Esophagus squamous epithelium (tissue), 5 donors: ENCODE data around the gene LCE1A. TPM values are rescaled to one million over a fixed set of nuclear protein-coding genes. Genes with fewer than 3 reads are reported as not detected.

Experiments
- DNase-seq: peaks from one replicate; lab custom pipeline; 2025; lab: John Stamatoyannopoulos, UW
- H3K27ac ChIP-seq, 4 donors: fragments of 200-600 bp; sonication (generic); one replicate each; pipeline ENCODE4 v1.5.1; 2016 to 2019; ENCODE audit warnings: mild to moderate bottlenecking in 1 of 4
- H3K27me3 ChIP-seq, 4 donors: fragments of 200-600 bp; sonication (generic); 1 replicate in 3 of 4; 2 replicates in 1 of 4; pipeline versions ENCODE4 v1.5.1 to v1.6.0; 2017 to 2021; ENCODE audit warnings: antibody characterized with exemption in 1 of 4
- H3K36me3 ChIP-seq, 3 donors: fragments of 200-600 bp; sonication (generic); one replicate each; pipeline ENCODE4 v1.5.1; 2016 to 2019
- H3K4me1 ChIP-seq, 3 donors: fragments of 200-600 bp; sonication (generic); one replicate each; pipeline ENCODE4 v1.5.1; 2017 to 2019
- H3K4me3 ChIP-seq, 4 donors: fragments of 200-600 bp; sonication (generic); 1 replicate in 3 of 4; 2 replicates in 1 of 4; pipeline ENCODE4 v1.5.1; 2016 to 2019; ENCODE audit warnings: mild to moderate bottlenecking in 2 of 4, moderate library complexity in 1 of 4
- H3K9me3 ChIP-seq, 3 donors: fragments of 200-600 bp; sonication (generic); one replicate each; pipeline ENCODE4 v1.5.1; 2016 to 2019
- POLR2A ChIP-seq, 4 donors: fragments of 450-650 bp; IDR thresholded peaks; one replicate each; pipeline ENCODE4 v1.6.1; 2017; ENCODE audit warnings: antibody characterized with exemption in 4 of 4, mild to moderate bottlenecking in 4 of 4, moderate library complexity in 3 of 4
- WGBS, 2 donors: methylation state at CpG; one replicate each; pipeline ENCODE4 v1.1.5; 2018; 5-methylcytosine and 5-hydroxymethylcytosine counted together
- intact Hi-C: fragments of 100-400 bp; cut with DNase I; formaldehyde crosslinking; loops from one replicate; pipeline ENCODE4 v1.15.0; 2022
- total RNA-seq, 4 donors: library from RNA; depleted of rRNA; stranded (reverse); fragments of >200 nt; gene quantifications; one replicate each; pipeline ENCODE4 v1.1.0, GENCODE V29; 2016
- TF ChIP-seq, protein P1 (sequence below), 6 experiments: fragments of 450-650 bp in 4 of 6; fragments of 200-600 bp in 2 of 6; sonication (generic) in 2 of 6; IDR thresholded peaks; one replicate each; pipeline ENCODE4 v1.5.1; 2016 to 2019; ENCODE audit warnings: antibody characterized with exemption in 6 of 6, mild to moderate bottlenecking in 4 of 6, moderate library complexity in 4 of 6
- donor health status: DM: yes; HTN: yes; CAD: no.

Gene LCE1A
- total RNA-seq, 4 donors from 2014 or later, result not detected

DNA sequence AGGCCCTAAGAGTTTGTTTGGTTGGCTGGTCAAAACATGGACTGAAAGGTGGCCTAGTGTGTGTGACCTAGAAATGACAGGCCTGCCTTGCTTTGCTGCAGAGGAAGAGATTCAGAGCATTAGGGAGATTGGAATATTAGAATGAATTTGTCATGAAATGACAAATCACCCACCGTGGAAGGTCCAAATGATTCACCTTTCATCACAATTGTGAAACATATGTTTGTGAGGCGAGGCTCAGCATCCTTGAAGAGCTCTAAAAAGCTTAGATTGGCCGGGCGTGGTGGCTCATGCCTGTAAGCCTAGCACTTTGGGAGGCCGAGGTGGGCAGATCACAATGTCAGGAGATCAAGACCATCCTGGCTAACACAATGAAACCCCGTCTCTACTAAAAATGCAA lies 10.0 kb upstream of the LCE1A start:
- Histone ChIP-seq H3K9me3 (no peaks in the 10 kb centered on the region), H3K27ac (no peak overlapping the region), H3K27me3 (no peaks in the 10 kb centered on the region), H3K4me1 (no peaks in the 10 kb centered on the region), H3K36me3 (no peaks in the 10 kb centered on the region), H3K4me3 (no peak overlapping the region)
- intact Hi-C loops, result no loop called here
- no peak for DNase-seq
- no peak for TF ChIP-seq POLR2A (IDR thresholded peaks at IDR 0.05)
- TF ChIP-seq, protein P1, sequence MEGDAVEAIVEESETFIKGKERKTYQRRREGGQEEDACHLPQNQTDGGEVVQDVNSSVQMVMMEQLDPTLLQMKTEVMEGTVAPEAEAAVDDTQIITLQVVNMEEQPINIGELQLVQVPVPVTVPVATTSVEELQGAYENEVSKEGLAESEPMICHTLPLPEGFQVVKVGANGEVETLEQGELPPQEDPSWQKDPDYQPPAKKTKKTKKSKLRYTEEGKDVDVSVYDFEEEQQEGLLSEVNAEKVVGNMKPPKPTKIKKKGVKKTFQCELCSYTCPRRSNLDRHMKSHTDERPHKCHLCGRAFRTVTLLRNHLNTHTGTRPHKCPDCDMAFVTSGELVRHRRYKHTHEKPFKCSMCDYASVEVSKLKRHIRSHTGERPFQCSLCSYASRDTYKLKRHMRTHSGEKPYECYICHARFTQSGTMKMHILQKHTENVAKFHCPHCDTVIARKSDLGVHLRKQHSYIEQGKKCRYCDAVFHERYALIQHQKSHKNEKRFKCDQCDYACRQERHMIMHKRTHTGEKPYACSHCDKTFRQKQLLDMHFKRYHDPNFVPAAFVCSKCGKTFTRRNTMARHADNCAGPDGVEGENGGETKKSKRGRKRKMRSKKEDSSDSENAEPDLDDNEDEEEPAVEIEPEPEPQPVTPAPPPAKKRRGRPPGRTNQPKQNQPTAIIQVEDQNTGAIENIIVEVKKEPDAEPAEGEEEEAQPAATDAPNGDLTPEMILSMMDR (IDR thresholded peaks at IDR 0.05), result no peak
- WGBS, 2 donors, result 26 to 50% methylated on average over 6 of the region's 6 CpGs

DNA sequence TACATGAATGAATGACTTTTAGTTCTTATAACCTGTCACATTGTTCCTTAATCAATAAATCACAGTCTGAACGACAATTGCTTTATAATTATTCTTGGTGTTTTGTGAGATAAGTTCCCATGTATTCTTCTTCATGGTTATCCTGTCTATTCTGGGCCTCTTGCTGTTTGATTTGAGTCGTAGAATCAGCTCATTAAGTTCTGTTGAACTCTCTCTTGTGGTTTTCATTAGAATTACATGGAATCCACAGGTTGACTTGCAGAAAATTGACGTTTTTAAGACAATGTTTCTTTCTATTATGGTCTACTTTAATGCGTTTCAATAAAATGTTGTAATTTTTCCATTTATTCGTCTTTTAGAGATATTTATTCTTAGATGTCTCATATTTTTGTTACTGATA lies 4.0 kb upstream of the LCE1A start:
- DNase-seq, result no peak
- H3K27ac ChIP-seq, result no peak overlapping the region
- intact Hi-C loops, result no loop called here
- no peaks in the 10 kb centered on the region for H3K36me3 ChIP-seq
- H3K4me3 ChIP-seq, result no peak overlapping the region
- TF ChIP-seq POLR2A (IDR thresholded peaks at IDR 0.05), result no peak
- TF ChIP-seq, protein P1 (IDR thresholded peaks at IDR 0.05), result no peak
- H3K9me3 ChIP-seq, result no peaks in the 10 kb centered on the region
- no peaks in the 10 kb centered on the region for H3K4me1 ChIP-seq
- H3K27me3 ChIP-seq, result no peaks in the 10 kb centered on the region
- WGBS, 2 donors, result 46 to 58% methylated on average over 5 of the region's 5 CpGs

DNA sequence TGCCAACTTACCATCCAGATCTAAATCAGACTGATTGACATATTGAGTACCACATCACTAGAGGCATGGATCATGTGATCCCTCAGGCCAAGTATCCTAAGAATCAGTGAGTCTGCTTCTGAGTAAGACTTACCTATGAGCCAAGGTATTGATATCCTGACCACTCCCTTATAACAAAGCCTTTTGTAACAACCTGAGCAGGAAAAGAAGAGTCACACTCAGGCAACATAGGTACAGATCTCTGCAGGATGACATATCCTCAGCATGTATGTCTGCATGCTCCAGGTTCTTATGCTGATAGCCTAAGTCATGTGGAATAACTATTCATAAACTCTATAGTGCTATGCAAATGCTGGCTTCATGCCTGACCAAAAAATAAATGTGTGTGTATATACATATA lies 2.3 kb upstream of the LCE1A start:
- no peaks in the 10 kb centered on the region for H3K4me1 ChIP-seq
- H3K4me3 ChIP-seq, result no peak overlapping the region
- TF ChIP-seq, protein P1 (IDR thresholded peaks at IDR 0.05), result no peak
- TF ChIP-seq POLR2A (IDR thresholded peaks at IDR 0.05), result no peak
- no peaks in the 10 kb centered on the region for H3K9me3 ChIP-seq
- H3K36me3 ChIP-seq, result no peaks in the 10 kb centered on the region
- H3K27me3 ChIP-seq, result no peaks in the 10 kb centered on the region
- DNase-seq, result no peak
- intact Hi-C loops, result no loop called here
- H3K27ac ChIP-seq, result no peak overlapping the region

DNA sequence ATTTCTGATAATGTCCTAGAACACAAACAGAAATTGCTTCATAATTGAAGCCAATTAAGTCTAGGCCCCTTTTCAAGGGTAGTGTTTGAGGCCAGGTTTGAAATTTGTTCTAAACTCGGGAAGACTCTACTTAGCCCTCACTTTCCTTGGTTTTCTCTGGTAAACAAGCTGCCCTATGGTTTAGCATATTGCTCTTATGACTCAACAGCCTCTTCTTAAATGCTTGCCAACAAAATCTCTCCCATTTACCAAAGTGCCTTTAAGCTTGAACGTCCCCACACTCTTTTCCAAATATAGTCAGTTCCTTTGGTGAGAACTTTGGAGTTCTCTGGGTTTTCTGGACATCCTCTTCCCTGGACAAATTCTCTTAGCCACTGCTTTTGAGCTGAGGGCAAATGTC lies 9.6 kb downstream of the LCE1A start:
- no peak overlapping the region for H3K4me3 ChIP-seq
- 28 to 40% methylated on average over 2 of the region's 2 CpGs for WGBS, 2 donors
- no peaks in the 10 kb centered on the region for H3K4me1 ChIP-seq
- TF ChIP-seq, protein P1 (IDR thresholded peaks at IDR 0.05), result no peak
- TF ChIP-seq POLR2A (IDR thresholded peaks at IDR 0.05), result no peak
- no peaks in the 10 kb centered on the region for H3K27me3 ChIP-seq
- no peaks in the 10 kb centered on the region for H3K36me3 ChIP-seq
- no peaks in the 10 kb centered on the region for H3K9me3 ChIP-seq
- intact Hi-C loops, result no loop called here
- H3K27ac ChIP-seq, result no peak overlapping the region
- no peak for DNase-seq

DNA sequence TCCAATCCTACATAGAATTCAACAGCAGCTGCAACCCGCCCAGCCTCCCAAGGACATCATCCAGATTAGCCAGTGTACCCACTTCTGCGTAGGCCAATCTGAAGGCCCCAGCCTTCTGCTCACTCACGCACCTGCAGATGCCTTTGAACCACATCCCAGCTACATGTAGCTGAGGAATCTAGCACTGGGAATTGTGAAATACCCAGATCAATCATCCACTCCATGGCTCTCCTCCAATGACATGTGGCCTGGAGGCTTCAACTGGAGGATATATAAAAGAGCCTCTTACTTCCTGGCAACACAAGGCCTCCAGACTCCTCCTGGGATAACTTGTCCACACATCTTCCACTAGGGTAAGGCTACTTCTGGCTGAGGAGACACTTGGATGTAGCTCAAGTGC lies 15.3 kb downstream of the LCE1A start, which contains the start of gene LCE6A:
Gene LCE6A (plus strand): TSS at position 301 of the 400 bp plus-strand sequence. CDS start 665 bp downstream, outside the sequence.
- Histone ChIP-seq H3K36me3 (no peaks in the 10 kb centered on the region), H3K27me3 (no peaks in the 10 kb centered on the region), H3K4me1 (no peaks in the 10 kb centered on the region), H3K27ac (no peak within 1 kb of the TSS), H3K9me3 (no peaks in the 10 kb centered on the region), H3K4me3 (no peak within 1 kb of the TSS)
- WGBS, 2 donors, result 47% methylated on average over 2 of the region's 3 CpGs; no CpG with 5 or more reads in 1 of the 2 donors
- no peak for TF ChIP-seq POLR2A (IDR thresholded peaks at IDR 0.05)
- intact Hi-C loops, result no loop called here
- no peak for DNase-seq

DNA sequence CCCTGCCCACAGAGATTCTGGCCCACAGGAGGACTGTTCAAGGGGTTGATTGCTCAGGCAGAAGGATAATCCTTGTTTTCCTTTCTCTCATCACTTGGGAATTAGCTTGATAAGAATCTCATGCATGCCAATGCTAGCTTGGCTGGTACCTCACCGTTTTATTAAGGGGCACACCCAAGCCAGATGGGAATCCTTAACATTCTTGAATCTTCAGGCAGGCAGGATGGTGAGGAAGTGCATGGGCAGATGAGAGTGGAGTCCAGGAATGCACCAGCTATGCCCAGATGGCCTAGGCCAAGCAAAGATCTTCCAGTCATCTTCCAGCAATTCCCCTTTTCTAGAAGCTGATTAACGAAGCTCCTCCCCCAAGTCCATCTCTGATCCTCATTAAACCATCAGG lies 28.4 kb downstream of the LCE1A start:
- no peaks in the 10 kb centered on the region for H3K36me3 ChIP-seq
- no peaks in the 10 kb centered on the region for H3K27me3 ChIP-seq
- TF ChIP-seq, protein P1 (IDR thresholded peaks at IDR 0.05), result no peak
- no peaks in the 10 kb centered on the region for H3K4me1 ChIP-seq
- WGBS, 2 donors, result 41 to 79% methylated on average over 2 of the region's 2 CpGs
- no peak for DNase-seq
- H3K4me3 ChIP-seq, result no peak overlapping the region
- no peaks in the 10 kb centered on the region for H3K9me3 ChIP-seq
- intact Hi-C loops, result no loop called here
- H3K27ac ChIP-seq, result no peak overlapping the region
